Measurements from ENCODE around the gene DRC3.

DRC3 gene

DNA sequence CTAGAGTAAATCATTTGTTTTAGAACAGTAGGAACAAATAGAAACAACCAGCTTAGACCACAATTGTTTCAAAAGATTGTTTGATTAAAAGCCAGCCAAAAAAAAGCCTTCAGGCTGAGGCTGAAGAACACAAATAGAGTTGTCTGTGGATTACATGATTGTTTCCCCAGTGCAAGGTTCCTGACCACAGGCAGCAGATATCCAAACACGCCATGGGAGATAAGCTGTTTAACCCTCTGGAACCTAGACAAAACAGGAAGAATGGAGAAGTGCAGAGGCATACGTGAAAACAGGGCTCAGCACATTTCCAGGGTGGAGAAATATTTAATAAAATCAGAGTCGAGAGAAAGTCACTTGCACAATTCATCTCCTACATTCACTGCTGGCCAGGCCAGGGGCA, 45.3 kb downstream of the DRC3 start:
- no peak overlapping the region for H3K9ac ChIP-seq (ENCODE audit: low read length)
- H3K9me3 ChIP-seq (ENCODE audit: control insufficient read depth, low read depth, low read length) = no peaks in the 10 kb centered on the region
- H3K4me3 ChIP-seq (ENCODE audit: low read length) = no peak overlapping the region
- peaks cover 4% of the 10 kb centered on the region for H3K4me1 ChIP-seq (ENCODE audit: control insufficient read depth, low read depth, low read length)
- H3K27me3 ChIP-seq (ENCODE audit: control insufficient read depth, insufficient read depth, low read length) = no peaks in the 10 kb centered on the region
- H3K27ac ChIP-seq (ENCODE audit: low read length) = no peak overlapping the region
- H3K36me3 ChIP-seq (ENCODE audit: control insufficient read depth, low read depth, low read length) = no peaks in the 10 kb centered on the region

- no peaks in the 10 kb centered on the region for H3K27me3 ChIP-seq (ENCODE audit: control insufficient read depth, insufficient read depth, low read length)
- no peaks in the 10 kb centered on the region for H3K36me3 ChIP-seq (ENCODE audit: control insufficient read depth, low read depth, low read length)
- no peak overlapping the region for H3K9ac ChIP-seq (ENCODE audit: low read length)
- H3K9me3 ChIP-seq (ENCODE audit: control insufficient read depth, low read depth, low read length) = no peaks in the 10 kb centered on the region
- H3K27ac ChIP-seq (ENCODE audit: low read length) = no peak overlapping the region
- peaks cover 4% of the 10 kb centered on the region for H3K4me1 ChIP-seq (ENCODE audit: control insufficient read depth, low read depth, low read length)
- no peak overlapping the region for H3K4me3 ChIP-seq (ENCODE audit: low read length)
Observed at GRCh38 chr17:18018411-18018921, 45.8 kb downstream of the DRC3 start.

GRCh38 chr17:18019838-18020154, 47.1 kb downstream of the DRC3 start:
- H3K9me3 ChIP-seq (ENCODE audit: control insufficient read depth, low read depth, low read length) = no peaks in the 10 kb centered on the region
- no peaks in the 10 kb centered on the region for H3K27me3 ChIP-seq (ENCODE audit: control insufficient read depth, insufficient read depth, low read length)
- H3K4me1 ChIP-seq (ENCODE audit: control insufficient read depth, low read depth, low read length) = peaks cover 4% of the 10 kb centered on the region
- no peak overlapping the region for H3K27ac ChIP-seq (ENCODE audit: low read length)
- no peak overlapping the region for H3K4me3 ChIP-seq (ENCODE audit: low read length)
- no peak overlapping the region for H3K9ac ChIP-seq (ENCODE audit: low read length)
- no peaks in the 10 kb centered on the region for H3K36me3 ChIP-seq (ENCODE audit: control insufficient read depth, low read depth, low read length)

- no peak overlapping the region for H3K27ac ChIP-seq (ENCODE audit: low read length)
- H3K36me3 ChIP-seq (ENCODE audit: control insufficient read depth, low read depth, low read length) = no peaks in the 10 kb centered on the region
- peaks cover 4% of the 10 kb centered on the region for H3K4me1 ChIP-seq (ENCODE audit: control insufficient read depth, low read depth, low read length)
- no peaks in the 10 kb centered on the region for H3K9me3 ChIP-seq (ENCODE audit: control insufficient read depth, low read depth, low read length)
- no peak overlapping the region for H3K4me3 ChIP-seq (ENCODE audit: low read length)
- no peak overlapping the region for H3K9ac ChIP-seq (ENCODE audit: low read length)
- H3K27me3 ChIP-seq (ENCODE audit: control insufficient read depth, insufficient read depth, low read length) = no peaks in the 10 kb centered on the region
Observed at GRCh38 chr17:18020971-18021370, 48.3 kb downstream of the DRC3 start.

GRCh38 chr17:18021372-18021771, 48.7 kb downstream of the DRC3 start:
- Histone ChIP-seq H3K4me3 (ENCODE audit: low read length) (no peak overlapping the region), H3K4me1 (ENCODE audit: control insufficient read depth, low read depth, low read length) (peaks cover 4% of the 10 kb centered on the region), H3K9me3 (ENCODE audit: control insufficient read depth, low read depth, low read length) (no peaks in the 10 kb centered on the region), H3K9ac (ENCODE audit: low read length) (no peak overlapping the region), H3K27ac (ENCODE audit: low read length) (no peak overlapping the region), H3K27me3 (ENCODE audit: control insufficient read depth, insufficient read depth, low read length) (no peaks in the 10 kb centered on the region), H3K36me3 (ENCODE audit: control insufficient read depth, low read depth, low read length) (no peaks in the 10 kb centered on the region)

DNA sequence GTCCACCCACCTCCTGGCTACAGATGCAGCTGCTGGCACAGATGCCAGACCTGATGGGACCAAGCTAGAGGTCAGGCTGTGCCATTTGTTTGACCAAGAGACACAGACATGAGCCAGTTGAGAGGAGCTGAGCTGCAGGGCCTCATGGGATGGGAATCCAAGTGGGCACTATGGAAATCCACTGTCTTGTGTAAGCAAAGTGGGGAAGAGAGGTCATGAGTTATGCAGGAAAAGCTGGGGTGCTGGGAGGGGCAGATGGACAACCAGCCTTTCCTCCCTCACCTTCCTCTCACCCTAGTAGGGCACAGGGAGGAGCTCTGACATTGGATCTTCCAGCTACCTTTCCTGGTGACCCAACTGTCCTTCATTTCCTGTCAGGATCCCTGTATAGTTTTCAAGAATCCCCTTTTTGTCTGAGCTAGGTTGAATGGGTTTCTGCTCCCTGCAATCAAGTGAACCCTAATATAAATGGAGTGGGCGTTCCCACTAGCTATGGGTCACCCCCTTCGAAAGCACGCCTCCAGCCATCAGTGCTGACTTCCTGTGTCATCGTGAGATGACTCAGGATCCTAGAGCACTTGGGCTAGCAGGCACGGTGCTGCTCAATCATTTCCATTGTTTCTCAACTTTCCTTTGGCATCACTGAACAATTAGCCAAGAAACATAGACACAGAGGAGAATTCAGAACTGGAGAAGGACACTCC, 52.7 kb downstream of the DRC3 start:
- Histone ChIP-seq H3K4me3 (ENCODE audit: low read length) (no peak overlapping the region), H3K27ac (ENCODE audit: low read length) (no peak overlapping the region), H3K27me3 (ENCODE audit: control insufficient read depth, insufficient read depth, low read length) (no peaks in the 10 kb centered on the region), H3K9me3 (ENCODE audit: control insufficient read depth, low read depth, low read length) (no peaks in the 10 kb centered on the region), H3K9ac (ENCODE audit: low read length) (no peak overlapping the region), H3K36me3 (ENCODE audit: control insufficient read depth, low read depth, low read length) (no peaks in the 10 kb centered on the region), H3K4me1 (ENCODE audit: control insufficient read depth, low read depth, low read length) (no peaks in the 10 kb centered on the region)

DNA sequence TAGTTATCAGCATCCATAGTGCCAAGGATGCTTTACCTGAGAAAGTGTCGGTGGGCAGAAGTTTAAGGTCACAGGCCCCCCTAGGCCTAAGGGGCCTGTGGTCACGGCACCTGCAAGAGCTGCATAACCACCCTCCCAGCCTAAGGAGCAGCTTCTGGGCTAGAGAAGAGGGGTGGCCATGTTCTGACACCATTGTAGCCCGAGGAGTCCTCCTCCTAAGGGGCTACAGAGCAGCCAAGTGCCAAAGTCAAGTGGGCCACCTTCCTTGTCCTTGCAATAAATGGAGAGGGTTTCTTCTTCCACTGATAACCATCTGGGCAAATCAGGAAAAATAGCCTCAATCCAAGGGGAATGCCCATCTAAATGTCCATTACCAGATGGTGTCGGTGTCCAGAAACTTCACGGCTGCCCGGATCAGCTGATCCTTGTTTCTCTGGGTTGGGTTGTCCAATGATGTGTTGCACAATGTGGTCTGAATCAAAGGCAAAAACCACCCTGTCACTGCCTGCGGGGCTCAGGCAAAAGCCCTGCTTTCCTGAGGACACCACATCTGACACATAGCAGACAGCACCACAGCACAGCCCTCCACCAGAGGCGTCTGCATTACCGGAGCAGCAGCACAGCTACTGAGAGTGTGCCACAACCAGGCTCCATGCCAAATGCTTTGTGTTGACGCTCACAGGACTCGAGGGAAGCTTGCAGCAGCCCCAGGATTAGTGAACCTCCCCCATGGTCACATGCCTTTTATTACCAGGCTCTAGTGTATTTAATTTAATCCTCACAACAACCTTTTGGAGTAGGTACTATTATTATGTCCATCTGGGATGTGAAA, 53.5 kb downstream of the DRC3 start:
- Histone ChIP-seq H3K36me3 (ENCODE audit: control insufficient read depth, low read depth, low read length) (no peaks in the 10 kb centered on the region), H3K27ac (ENCODE audit: low read length) (no peak overlapping the region), H3K9ac (ENCODE audit: low read length) (no peak overlapping the region), H3K4me1 (ENCODE audit: control insufficient read depth, low read depth, low read length) (no peaks in the 10 kb centered on the region), H3K4me3 (ENCODE audit: low read length) (no peak overlapping the region), H3K9me3 (ENCODE audit: control insufficient read depth, low read depth, low read length) (no peaks in the 10 kb centered on the region), H3K27me3 (ENCODE audit: control insufficient read depth, insufficient read depth, low read length) (no peaks in the 10 kb centered on the region)

DNA sequence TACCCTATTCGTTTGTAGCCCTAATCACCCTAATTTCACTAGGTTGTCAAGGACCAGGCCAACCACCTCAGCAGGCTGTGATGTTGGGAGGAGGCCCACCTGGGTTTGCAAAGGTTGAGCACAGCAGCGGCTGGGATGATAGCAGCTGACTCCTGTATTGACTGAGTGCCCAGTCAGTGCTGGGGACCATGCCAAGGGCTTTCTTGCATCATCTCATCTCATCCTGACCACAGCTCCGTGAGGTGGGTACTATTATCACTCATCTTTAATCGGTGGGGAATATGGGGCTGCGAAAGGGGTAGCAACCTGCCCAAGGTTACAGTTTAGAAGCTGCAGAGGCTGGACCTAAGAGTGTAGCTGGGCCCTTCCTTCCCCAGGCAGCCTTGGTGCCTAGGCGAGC, 54.6 kb downstream of the DRC3 start:
- no peak overlapping the region for H3K9ac ChIP-seq (ENCODE audit: low read length)
- no peaks in the 10 kb centered on the region for H3K27me3 ChIP-seq (ENCODE audit: control insufficient read depth, insufficient read depth, low read length)
- H3K4me1 ChIP-seq (ENCODE audit: control insufficient read depth, low read depth, low read length) = no peaks in the 10 kb centered on the region
- H3K9me3 ChIP-seq (ENCODE audit: control insufficient read depth, low read depth, low read length) = no peaks in the 10 kb centered on the region
- no peaks in the 10 kb centered on the region for H3K36me3 ChIP-seq (ENCODE audit: control insufficient read depth, low read depth, low read length)
- H3K4me3 ChIP-seq (ENCODE audit: low read length) = no peak overlapping the region
- no peak overlapping the region for H3K27ac ChIP-seq (ENCODE audit: low read length)

- no peaks in the 10 kb centered on the region for H3K27me3 ChIP-seq (ENCODE audit: control insufficient read depth, insufficient read depth, low read length)
- H3K9me3 ChIP-seq (ENCODE audit: control insufficient read depth, low read depth, low read length) = no peaks in the 10 kb centered on the region
- no peak overlapping the region for H3K9ac ChIP-seq (ENCODE audit: low read length)
- H3K36me3 ChIP-seq (ENCODE audit: control insufficient read depth, low read depth, low read length) = no peaks in the 10 kb centered on the region
- H3K4me3 ChIP-seq (ENCODE audit: low read length) = no peak overlapping the region
- H3K27ac ChIP-seq (ENCODE audit: low read length) = no peak overlapping the region
- no peaks in the 10 kb centered on the region for H3K4me1 ChIP-seq (ENCODE audit: control insufficient read depth, low read depth, low read length)
Observed at GRCh38 chr17:18028114-18028951, 55.7 kb downstream of the DRC3 start.

GRCh38 chr17:18028952-18029540, 56.4 kb downstream of the DRC3 start:
- Histone ChIP-seq H3K27me3 (ENCODE audit: control insufficient read depth, insufficient read depth, low read length) (no peaks in the 10 kb centered on the region), H3K27ac (ENCODE audit: low read length) (no peak overlapping the region), H3K9ac (ENCODE audit: low read length) (no peak overlapping the region), H3K4me1 (ENCODE audit: control insufficient read depth, low read depth, low read length) (no peaks in the 10 kb centered on the region), H3K9me3 (ENCODE audit: control insufficient read depth, low read depth, low read length) (no peaks in the 10 kb centered on the region), H3K36me3 (ENCODE audit: control insufficient read depth, low read depth, low read length) (no peaks in the 10 kb centered on the region), H3K4me3 (ENCODE audit: low read length) (no peak overlapping the region)

GRCh38 chr17:18031955-18032354, 59.3 kb downstream of the DRC3 start:
- Histone ChIP-seq H3K4me1 (ENCODE audit: control insufficient read depth, low read depth, low read length) (no peaks in the 10 kb centered on the region), H3K36me3 (ENCODE audit: control insufficient read depth, low read depth, low read length) (no peaks in the 10 kb centered on the region), H3K27me3 (ENCODE audit: control insufficient read depth, insufficient read depth, low read length) (no peaks in the 10 kb centered on the region), H3K4me3 (ENCODE audit: low read length) (no peak overlapping the region), H3K27ac (ENCODE audit: low read length) (no peak overlapping the region), H3K9ac (ENCODE audit: low read length) (no peak overlapping the region), H3K9me3 (ENCODE audit: control insufficient read depth, low read depth, low read length) (no peaks in the 10 kb centered on the region)
